ENCODE measurements around the gene OTUB1.

- no peak for TF ChIP-seq RFX5 (IDR thresholded peaks at IDR 0.05)
- TF ChIP-seq BHLHE40 (IDR thresholded peaks at IDR 0.05; ENCODE audit: low read depth, low read length), result no peak
- no peak for TF ChIP-seq CTCF (IDR thresholded peaks at IDR 0.05)
- TF ChIP-seq RCOR1 (IDR thresholded peaks at IDR 0.05; ENCODE audit: low read depth, low read length), result no peak
Measured at GRCh38 chr11:64005691-64006090, 19.5 kb downstream of the OTUB1 start.
